Activated naive CD4-positive, alpha-beta T cell treated with anti-CD3 and anti-CD28 coated beads, Interleukin-2, amount 50 U/mL, for 24 hours (primary cell): ENCODE measurements around the gene RBM43.

ENCODE experiments used
- H3K27ac Mint-ChIP-seq: one replicate; pipeline ENCODE4 v1.8.0; 2021; ENCODE audit warnings: mild to moderate bottlenecking, mixed read lengths
- H3K27me3 Mint-ChIP-seq: one replicate; pipeline ENCODE4 v1.8.0; 2021; ENCODE audit warnings: mixed read lengths
- H3K36me3 Mint-ChIP-seq: one replicate; pipeline ENCODE4 v1.8.0; 2021; ENCODE audit warnings: mixed read lengths
- H3K4me1 Mint-ChIP-seq: one replicate; pipeline ENCODE4 v1.8.0; 2021; ENCODE audit warnings: mixed read lengths
- H3K4me3 Mint-ChIP-seq: one replicate; pipeline ENCODE4 v1.8.0; 2021; ENCODE audit warnings: mild to moderate bottlenecking, mixed read lengths
- H3K9me3 Mint-ChIP-seq: one replicate; pipeline ENCODE4 v1.8.0; 2021; ENCODE audit warnings: mixed read lengths

The RBM43 gene

DNA sequence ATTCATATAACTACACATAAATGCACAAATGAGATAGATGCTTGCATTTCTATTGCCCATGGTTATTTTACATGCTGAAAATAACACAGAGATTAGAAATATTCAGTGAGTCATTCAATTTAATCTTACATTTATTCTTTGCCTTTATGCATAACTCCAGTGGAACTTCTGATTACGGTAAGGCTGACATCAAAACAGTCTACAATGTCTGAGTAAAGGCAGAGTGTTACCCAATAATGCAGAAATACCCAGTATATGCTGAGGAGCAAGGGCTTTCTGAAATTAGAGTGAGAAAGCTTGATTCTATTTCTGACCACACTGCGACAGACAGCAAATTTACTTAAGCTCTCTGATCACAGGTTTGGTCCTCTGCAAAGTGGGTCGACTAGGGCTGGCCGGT, 18.6 kb upstream of the RBM43 start:
- Mint-ChIP-seq H3K36me3 (peaks cover 17% of the 10 kb centered on the region), H3K4me3 (no peak overlapping the region), H3K4me1 (peaks cover 25% of the 10 kb centered on the region), H3K9me3 (no peaks in the 10 kb centered on the region), H3K27me3 (no peaks in the 10 kb centered on the region), H3K27ac (no peak overlapping the region)

DNA sequence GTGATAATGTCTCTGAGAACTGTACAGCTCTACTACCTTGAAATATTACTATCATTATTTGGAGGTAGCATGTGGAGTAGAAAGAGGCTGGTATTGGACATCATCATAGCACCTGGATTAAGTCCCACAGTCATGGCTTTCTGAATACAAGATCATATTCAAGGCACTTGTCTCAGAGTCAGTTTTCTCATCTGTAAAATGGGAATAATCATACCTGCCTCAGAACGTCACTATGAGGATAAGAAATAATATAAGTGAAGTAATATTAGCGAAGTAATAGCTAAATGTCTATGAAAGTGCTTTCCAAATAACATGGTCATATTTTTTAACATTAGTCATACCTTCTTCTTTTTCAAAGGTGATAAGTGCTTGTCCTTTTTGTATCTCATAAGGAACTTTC, 16.8 kb upstream of the RBM43 start:
- Mint-ChIP-seq H3K27ac (no peak overlapping the region), H3K27me3 (no peaks in the 10 kb centered on the region)

DNA sequence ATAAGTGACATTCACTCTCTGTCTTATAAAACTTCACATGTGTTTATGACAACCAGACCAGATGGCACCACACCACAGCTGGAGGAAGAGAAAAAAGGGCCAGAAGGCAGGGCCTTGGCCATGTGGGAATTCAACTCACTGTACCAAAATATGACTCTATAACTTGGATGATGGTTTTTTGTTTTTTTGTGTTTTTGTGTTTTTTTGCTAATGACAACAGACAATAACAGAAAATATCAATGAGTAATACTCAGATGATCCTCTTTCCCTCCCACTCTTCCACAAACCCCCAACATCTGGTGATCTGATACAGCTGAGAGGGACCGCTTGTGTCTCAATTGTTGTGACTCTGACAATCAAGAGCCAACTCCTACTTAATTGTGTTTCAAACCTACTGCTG, 15.4 kb upstream of the RBM43 start:
- no peaks in the 10 kb centered on the region for H3K9me3 Mint-ChIP-seq
- no peaks in the 10 kb centered on the region for H3K27me3 Mint-ChIP-seq
- H3K4me3 Mint-ChIP-seq: no peak overlapping the region
- H3K36me3 Mint-ChIP-seq: peaks cover 22% of the 10 kb centered on the region
- H3K27ac Mint-ChIP-seq: no peak overlapping the region
- peaks cover 5% of the 10 kb centered on the region for H3K4me1 Mint-ChIP-seq

More for the DNA sequence above, 16.8 kb upstream of the RBM43 start:
- no peaks in the 10 kb centered on the region for H3K9me3 Mint-ChIP-seq
- H3K36me3 Mint-ChIP-seq: peaks cover 16% of the 10 kb centered on the region
- H3K4me1 Mint-ChIP-seq: peaks cover 10% of the 10 kb centered on the region
- H3K4me3 Mint-ChIP-seq: no peak overlapping the region

DNA sequence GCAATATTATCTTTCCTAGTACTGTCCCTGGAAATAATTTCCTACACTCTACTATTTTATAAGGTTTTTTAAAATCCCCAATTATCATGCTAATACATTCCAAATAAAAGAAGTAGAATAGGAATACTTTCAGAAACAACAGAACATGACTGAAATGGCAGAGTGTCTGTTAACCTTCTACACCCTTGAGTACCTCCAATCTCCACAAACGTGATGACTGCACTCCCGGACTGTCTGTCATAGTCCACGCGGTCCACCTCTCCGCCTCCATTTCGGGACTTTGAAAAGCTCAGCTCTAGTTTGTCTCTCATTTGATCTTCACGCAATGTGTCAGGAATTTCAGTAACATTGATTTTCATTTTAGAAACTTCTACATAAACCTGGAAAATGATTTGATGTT, 13.6 kb upstream of the RBM43 start:
- Mint-ChIP-seq H3K27me3 (no peaks in the 10 kb centered on the region), H3K27ac (peak overlapping the region; percentile 53), H3K4me1 (peaks cover 4% of the 10 kb centered on the region), H3K36me3 (peaks cover 24% of the 10 kb centered on the region), H3K4me3 (no peak overlapping the region), H3K9me3 (no peaks in the 10 kb centered on the region)

DNA sequence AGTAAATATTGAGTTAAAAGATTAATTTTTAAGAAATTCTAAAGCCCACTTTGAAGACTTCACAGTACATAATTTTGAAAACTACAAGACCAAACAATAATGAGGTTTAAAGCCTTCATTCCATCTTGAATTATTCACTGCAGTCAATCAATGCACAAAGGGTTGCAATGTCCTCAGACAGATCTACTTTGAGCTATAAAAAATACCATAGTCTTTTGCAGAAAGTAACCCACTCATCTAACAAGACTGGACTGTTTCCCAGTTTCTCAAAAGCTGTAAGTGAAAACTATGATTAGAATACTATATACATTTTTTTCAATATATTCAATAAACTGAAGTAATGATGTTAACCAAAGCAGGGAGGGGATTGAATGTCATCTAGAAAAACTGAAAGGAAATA, 10.2 kb upstream of the RBM43 start:
- Mint-ChIP-seq H3K4me1 (peaks cover 4% of the 10 kb centered on the region), H3K4me3 (no peak overlapping the region), H3K27ac (no peak overlapping the region), H3K27me3 (no peaks in the 10 kb centered on the region), H3K9me3 (no peaks in the 10 kb centered on the region), H3K36me3 (peaks cover 23% of the 10 kb centered on the region)

DNA sequence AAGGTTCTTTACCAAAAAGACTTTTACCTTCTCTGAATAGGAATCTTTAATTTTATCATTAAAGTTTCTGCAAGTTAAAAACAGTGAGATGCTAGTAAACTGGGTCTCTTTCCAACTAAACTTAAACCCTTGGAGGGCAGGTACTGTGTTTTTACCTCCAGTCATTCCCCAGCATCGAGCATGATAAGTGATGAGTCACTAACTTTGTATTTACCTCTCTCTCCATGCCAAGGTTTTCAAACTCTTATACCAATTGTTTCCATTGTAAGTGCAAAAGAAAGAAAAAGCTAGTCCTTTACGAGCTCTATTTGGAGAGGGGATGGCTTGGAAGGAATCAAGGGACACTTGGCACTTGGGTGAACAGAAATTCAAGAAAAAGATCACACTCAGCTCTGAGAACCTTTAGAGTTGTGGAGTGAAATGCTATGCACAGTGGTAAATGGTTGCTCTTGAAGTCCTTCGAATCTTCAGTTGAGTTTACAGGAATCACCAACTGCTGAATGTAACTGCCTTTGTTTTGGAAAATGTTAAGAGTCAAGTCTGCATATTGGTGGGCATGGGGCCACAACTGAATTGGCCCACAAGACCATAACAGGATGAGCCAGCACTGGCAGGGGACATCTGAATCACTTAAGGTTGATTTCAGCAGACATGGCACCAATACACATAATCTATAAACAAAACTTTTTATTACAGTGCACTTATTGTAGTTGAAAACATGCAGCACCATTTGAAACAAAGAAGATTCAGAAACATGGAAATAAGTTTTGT, 8.3 kb upstream of the RBM43 start:
- Mint-ChIP-seq H3K27ac (no peak overlapping the region), H3K4me1 (no peaks in the 10 kb centered on the region), H3K9me3 (no peaks in the 10 kb centered on the region), H3K36me3 (peaks cover 12% of the 10 kb centered on the region), H3K4me3 (no peak overlapping the region), H3K27me3 (no peaks in the 10 kb centered on the region)

DNA sequence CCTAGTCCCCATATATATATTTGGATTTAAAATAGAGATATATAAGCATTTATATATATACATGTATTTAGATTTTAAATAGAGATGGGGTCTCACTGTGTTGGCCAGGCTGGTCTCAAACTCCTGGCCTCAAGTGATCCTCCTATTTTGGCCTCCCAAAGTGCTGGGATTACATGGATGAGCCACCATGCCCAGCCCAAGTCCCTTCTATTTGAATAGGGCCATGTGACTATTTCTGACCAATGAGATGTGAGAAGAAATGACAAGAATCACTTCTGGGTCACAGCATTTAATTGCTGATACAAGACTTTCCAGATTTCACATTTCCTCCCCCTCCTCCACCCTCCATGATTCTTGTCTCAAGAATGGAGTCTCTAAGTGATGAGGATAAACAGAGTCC, 6.4 kb upstream of the RBM43 start:
- no peaks in the 10 kb centered on the region for H3K27me3 Mint-ChIP-seq
- H3K9me3 Mint-ChIP-seq: no peaks in the 10 kb centered on the region
- no peak overlapping the region for H3K4me3 Mint-ChIP-seq
- peaks cover 10% of the 10 kb centered on the region for H3K36me3 Mint-ChIP-seq
- no peak overlapping the region for H3K27ac Mint-ChIP-seq
- H3K4me1 Mint-ChIP-seq: no peaks in the 10 kb centered on the region

DNA sequence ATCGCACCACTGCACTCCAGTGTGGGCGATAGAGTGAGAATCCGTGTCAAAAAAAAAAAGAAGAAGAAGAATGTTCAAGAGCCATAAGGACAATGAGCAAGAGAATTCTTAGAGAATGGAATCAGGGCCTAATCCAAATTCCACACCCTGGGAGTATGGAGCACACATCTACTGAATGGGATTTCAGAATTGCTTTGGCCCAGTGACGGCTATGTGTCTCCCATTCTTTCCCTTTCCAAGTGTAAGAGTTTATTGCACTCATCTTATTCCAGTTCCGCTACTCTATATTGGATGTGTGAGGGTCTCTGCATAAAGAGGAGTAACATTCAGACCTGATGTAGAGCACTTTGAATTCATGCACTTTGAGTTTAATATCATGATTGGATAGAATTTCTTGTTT, 5.9 kb upstream of the RBM43 start:
- peaks cover 7% of the 10 kb centered on the region for H3K36me3 Mint-ChIP-seq
- no peak overlapping the region for H3K27ac Mint-ChIP-seq

DNA sequence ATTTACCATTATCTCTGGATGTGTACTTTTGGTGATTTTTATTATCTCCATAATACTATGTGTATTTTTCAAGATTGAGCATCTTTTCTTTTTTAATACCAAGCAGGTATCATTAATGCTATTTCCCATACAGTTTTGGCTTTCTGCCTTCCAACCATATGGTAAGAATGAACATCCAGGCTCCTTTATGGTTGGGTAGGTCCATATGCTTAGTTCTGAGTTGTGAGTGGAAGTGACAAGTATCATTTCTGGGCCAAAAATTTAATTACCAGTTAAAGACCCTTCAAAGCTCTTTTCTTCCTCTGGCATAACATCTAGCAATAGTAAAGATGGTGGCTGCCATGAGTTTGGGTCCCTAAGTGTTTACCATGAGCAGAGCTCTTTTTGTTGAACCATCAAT, 4.3 kb upstream of the RBM43 start:
- H3K4me1 Mint-ChIP-seq: peaks cover 9% of the 10 kb centered on the region
- H3K27me3 Mint-ChIP-seq: no peaks in the 10 kb centered on the region
- H3K4me3 Mint-ChIP-seq: no peak overlapping the region
- H3K36me3 Mint-ChIP-seq: peaks cover 2% of the 10 kb centered on the region
- H3K9me3 Mint-ChIP-seq: no peaks in the 10 kb centered on the region
- H3K27ac Mint-ChIP-seq: no peak overlapping the region

More for the DNA sequence above, 5.9 kb upstream of the RBM43 start:
- H3K9me3 Mint-ChIP-seq: no peaks in the 10 kb centered on the region
- H3K4me3 Mint-ChIP-seq: no peak overlapping the region
- H3K4me1 Mint-ChIP-seq: no peaks in the 10 kb centered on the region
- H3K27me3 Mint-ChIP-seq: no peaks in the 10 kb centered on the region

DNA sequence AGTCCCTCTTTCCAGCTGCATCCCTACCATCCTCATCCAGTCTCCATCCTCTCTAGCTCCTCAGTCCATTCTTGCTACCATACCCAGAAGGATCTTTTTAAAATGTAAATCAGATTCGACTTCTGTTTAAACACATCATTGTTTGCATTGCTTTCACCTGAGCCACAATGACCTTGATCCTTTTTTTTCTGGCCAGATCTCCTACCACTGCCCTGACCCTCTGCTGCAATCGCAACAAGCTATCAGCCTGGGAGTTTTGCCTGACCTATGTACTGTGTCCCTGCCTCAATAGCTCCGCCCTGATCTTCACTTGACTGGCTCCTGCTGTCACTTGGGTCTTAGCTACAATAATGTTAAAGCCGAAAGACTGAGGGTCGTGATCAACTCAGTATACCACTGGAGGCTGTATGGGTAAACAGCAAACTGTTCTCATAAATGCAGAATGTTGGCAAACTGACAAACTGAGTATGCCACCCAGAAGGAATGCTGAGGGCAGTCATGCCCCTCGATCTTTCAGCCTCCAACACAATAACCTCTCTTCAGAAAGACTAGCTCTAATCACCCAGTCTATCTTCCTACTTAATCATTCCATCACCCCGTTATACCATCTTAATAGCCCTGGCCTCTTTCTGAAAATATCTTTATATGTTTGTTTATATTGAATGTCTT, 2.6 kb upstream of the RBM43 start:
- H3K9me3 Mint-ChIP-seq: no peaks in the 10 kb centered on the region
- H3K4me1 Mint-ChIP-seq: peaks cover 19% of the 10 kb centered on the region
- H3K4me3 Mint-ChIP-seq: no peak overlapping the region
- H3K27ac Mint-ChIP-seq: peak overlapping the region; percentile 60
- no peaks in the 10 kb centered on the region for H3K27me3 Mint-ChIP-seq
- no peaks in the 10 kb centered on the region for H3K36me3 Mint-ChIP-seq

DNA sequence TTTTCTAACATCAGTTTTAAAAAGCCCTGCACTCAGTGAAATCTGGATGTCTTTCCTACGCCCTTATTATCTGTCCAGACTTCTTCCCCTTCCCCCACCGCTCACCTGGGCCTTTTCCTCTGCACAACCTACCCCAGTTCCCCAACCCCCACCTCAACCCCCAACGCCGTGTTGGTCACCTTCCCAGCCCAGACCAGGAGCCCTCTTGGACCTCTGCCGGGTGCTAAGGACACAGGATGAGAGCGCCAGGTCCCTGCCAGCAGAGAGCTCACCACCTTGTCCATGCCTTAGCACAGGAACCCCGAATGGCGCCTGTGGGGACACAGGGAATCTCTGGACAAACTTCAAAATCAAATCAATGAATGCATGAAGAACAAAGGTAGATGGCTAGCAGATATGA, 966 bp upstream of the RBM43 start:
- Mint-ChIP-seq H3K27ac (no peak overlapping the region), H3K4me3 (peak overlapping the region; percentile 47), H3K4me1 (peaks cover 19% of the 10 kb centered on the region), H3K27me3 (no peaks in the 10 kb centered on the region), H3K9me3 (no peaks in the 10 kb centered on the region), H3K36me3 (no peaks in the 10 kb centered on the region)

DNA sequence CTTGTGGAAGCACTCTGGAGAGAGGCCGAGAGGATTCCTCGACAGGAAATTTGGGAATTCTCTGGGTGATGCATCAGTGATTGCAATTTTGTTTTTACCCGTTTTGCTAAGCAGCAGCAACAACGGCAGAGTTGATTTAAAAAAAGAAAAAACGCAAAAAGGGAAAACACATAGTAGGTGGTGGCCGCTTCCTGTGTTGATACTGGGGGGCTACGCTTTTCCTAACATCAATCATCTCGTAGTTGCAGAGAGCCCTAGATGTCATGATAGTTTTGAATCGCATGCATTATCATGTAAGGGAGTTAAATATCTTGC, 271 bp upstream of the RBM43 start:
- Mint-ChIP-seq H3K27me3 (no peaks in the 10 kb centered on the region), H3K36me3 (peaks cover 1% of the 10 kb centered on the region), H3K27ac (peak overlapping the region; percentile 96), H3K9me3 (no peaks in the 10 kb centered on the region), H3K4me1 (peaks cover 21% of the 10 kb centered on the region), H3K4me3 (peak overlapping the region; percentile 94)

DNA sequence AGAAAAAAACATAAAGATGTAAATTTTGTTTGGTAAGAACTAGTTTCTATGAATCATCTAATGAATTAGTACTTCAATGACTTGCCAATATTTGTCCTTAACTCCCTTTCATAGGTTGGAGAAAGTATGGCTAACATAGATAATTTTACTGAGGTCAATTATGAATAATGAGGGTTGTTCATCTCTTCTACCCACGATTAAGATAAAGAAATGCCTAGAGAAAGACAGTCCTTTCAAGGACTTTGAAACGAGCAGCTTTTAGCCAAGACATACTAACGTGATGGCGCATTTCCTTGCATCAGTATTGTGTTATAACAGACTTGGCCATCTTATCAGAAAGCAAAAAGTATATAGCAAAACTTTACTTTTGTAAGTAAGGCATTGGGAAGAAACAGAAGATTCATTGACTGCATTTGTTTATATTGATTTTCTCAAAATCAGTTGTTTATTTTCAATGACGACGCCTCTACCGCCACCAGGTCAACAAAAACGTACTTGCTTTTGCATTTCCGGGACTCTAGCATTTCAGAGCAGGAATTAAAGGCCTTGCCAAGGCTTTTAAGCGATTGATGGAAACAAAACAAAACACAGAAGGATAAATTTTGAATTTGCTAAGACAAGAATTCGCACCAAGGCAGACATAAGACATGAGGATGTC, 961 bp downstream of the RBM43 start:
- Mint-ChIP-seq H3K27me3 (no peaks in the 10 kb centered on the region), H3K36me3 (peaks cover 4% of the 10 kb centered on the region), H3K4me3 (peak overlapping the region; percentile 94), H3K9me3 (no peaks in the 10 kb centered on the region), H3K4me1 (peaks cover 23% of the 10 kb centered on the region), H3K27ac (peak overlapping the region; percentile 100)

DNA sequence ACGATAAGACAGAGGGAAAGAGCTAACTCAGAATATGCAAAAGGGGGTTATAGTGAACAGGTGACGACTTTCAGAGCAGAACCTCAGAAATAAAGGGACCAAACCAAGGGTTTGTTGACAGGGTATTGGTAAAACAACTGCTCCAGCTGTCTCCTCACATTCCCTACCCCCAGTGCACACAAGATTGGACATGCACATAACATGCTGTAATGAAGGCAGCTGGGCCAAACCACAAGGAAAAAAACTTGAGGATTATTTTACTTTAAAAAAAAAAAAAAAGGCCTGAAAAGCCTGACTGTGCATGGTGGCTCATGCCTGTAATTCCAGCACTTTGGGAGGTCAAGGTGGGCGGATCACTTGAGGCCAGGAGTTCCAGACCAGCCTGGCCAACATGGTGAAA, 3.5 kb downstream of the RBM43 start:
- H3K4me1 Mint-ChIP-seq: peaks cover 35% of the 10 kb centered on the region
- no peak overlapping the region for H3K27ac Mint-ChIP-seq
- peaks cover 13% of the 10 kb centered on the region for H3K36me3 Mint-ChIP-seq
- no peaks in the 10 kb centered on the region for H3K9me3 Mint-ChIP-seq
- no peaks in the 10 kb centered on the region for H3K27me3 Mint-ChIP-seq
- H3K4me3 Mint-ChIP-seq: no peak overlapping the region

DNA sequence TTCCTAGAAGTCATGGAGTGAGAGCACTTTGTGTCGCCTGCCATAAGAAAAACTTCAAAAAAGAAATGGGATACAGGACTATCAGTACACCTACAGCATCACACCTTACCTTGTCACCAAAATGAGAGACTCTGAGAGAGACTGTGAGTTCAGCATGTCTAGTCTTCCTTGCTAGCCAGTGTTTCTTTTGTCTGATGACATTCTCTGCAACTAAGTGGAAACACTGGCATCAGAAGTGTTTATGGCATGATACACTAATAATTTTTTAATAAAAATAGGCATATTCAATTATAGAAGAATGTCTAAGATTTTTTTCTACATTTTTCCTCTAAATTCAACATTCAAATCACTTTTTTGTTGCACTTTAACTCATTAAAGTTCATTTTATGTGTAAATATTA, 9.0 kb downstream of the RBM43 start:
- no peak overlapping the region for H3K27ac Mint-ChIP-seq
- H3K27me3 Mint-ChIP-seq: no peaks in the 10 kb centered on the region
- H3K36me3 Mint-ChIP-seq: peaks cover 50% of the 10 kb centered on the region
- H3K4me1 Mint-ChIP-seq: peaks cover 18% of the 10 kb centered on the region
- peaks cover 9% of the 10 kb centered on the region for H3K9me3 Mint-ChIP-seq
- no peak overlapping the region for H3K4me3 Mint-ChIP-seq

DNA sequence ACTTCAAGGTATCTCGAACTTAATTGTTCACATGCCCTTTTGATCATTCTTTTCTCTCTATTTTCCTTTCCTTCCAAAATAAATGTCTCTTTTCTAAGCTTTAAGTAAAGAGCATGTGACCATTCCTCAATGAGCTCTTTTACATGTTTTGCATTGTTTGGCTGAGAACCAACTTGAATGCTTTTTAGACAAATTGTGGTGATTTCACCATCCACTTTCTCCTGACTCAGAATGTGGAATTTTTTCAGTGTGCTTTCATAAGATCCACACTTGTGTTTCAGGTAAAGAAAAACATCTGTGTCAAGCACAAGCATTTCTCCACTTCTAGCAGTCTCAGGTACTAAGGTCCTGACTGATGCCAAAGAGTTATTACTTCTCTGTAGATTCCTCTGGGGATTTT, 10.7 kb downstream of the RBM43 start:
- H3K9me3 Mint-ChIP-seq: peaks cover 9% of the 10 kb centered on the region
- no peak overlapping the region for H3K27ac Mint-ChIP-seq
- no peaks in the 10 kb centered on the region for H3K27me3 Mint-ChIP-seq
- H3K4me3 Mint-ChIP-seq: no peak overlapping the region
- peaks cover 14% of the 10 kb centered on the region for H3K4me1 Mint-ChIP-seq
- H3K36me3 Mint-ChIP-seq: peaks cover 46% of the 10 kb centered on the region
